Measurements from ENCODE around the gene OSBPL6. TPM values are rescaled to one million over a fixed set of nuclear protein-coding genes. Genes with fewer than 3 reads are reported as not detected.
"Not testable (repeated sequence)": the region's sequence is repeated elsewhere in the genome, so short reads cannot be mapped to it uniquely, and the experiment has no call there.

The OSBPL6 gene
- 1 to 10 TPM in 1 of 2 experiments, under 1 TPM in 1; 0.73 to 2.9 TPM for total RNA-seq

GRCh38 chr2:178193823-178194599 lies at the start of gene OSBPL6:
TSS of gene OSBPL6 (plus strand) at chr2:178194512. CDS start at chr2:178306185, 111,673 bp downstream.
- Mint-ChIP-seq H3K27ac (no peak within 1 kb of the TSS), H3K9me3 (ENCODE audit: low read depth) (no peaks in the 10 kb centered on the region), H3K4me1 (peaks cover 19% of the 10 kb centered on the region), H3K27me3 (peaks cover 62% of the 10 kb centered on the region), H3K4me3 (peak within 1 kb of the TSS; percentile 66), H3K36me3 (no peaks in the 10 kb centered on the region)
- DNase-seq = peak; percentile 75
- peak; percentile 94 for ATAC-seq
- CTCF ChIA-PET = interaction anchor here (1.4 to 2.3 kb wide), 2 partner anchors 14 to 81 kb away, joined by 4 to 10 read pairs; partner anchors contain the start of gene RBM45

- Mint-ChIP-seq H3K4me3 (no peak overlapping the region), H3K4me1 (no peaks in the 10 kb centered on the region), H3K9me3 (ENCODE audit: low read depth) (no peaks in the 10 kb centered on the region), H3K36me3 (no peaks in the 10 kb centered on the region), H3K27ac (no peak overlapping the region), H3K27me3 (peaks cover 9% of the 10 kb centered on the region)
- CTCF ChIA-PET = interaction anchor here (1.4 to 1.6 kb wide), 2 partner anchors 32 to 40 kb away, joined by 3 to 4 read pairs; partner anchors contain the start of gene RBM45
- DNase-seq (no peak), ATAC-seq (no peak)
Measured at GRCh38 chr2:178152033-178152432, 42.3 kb upstream of the OSBPL6 start.

- Mint-ChIP-seq H3K4me1 (no peaks in the 10 kb centered on the region), H3K36me3 (no peaks in the 10 kb centered on the region), H3K4me3 (no peak overlapping the region), H3K27ac (no peak overlapping the region), H3K9me3 (ENCODE audit: low read depth) (no peaks in the 10 kb centered on the region), H3K27me3 (peaks cover 9% of the 10 kb centered on the region)
- no peak for ATAC-seq
- CTCF ChIA-PET = interaction anchor here (1.4 to 1.6 kb wide), 2 partner anchors 31 to 41 kb away, joined by 3 to 4 read pairs; partner anchors contain the start of gene RBM45
- no peak for DNase-seq
Measured at GRCh38 chr2:178152542-178152941, 41.8 kb upstream of the OSBPL6 start.

- CTCF ChIA-PET = interaction anchor here (1.4 to 1.6 kb wide), 2 partner anchors 31 to 41 kb away, joined by 3 to 4 read pairs; partner anchors contain the start of gene RBM45
- no peaks in the 10 kb centered on the region for H3K36me3 Mint-ChIP-seq
- ATAC-seq (no peak), DNase-seq (no peak)
- no peak overlapping the region for H3K27ac Mint-ChIP-seq
- peaks cover 6% of the 10 kb centered on the region for H3K27me3 Mint-ChIP-seq
- no peaks in the 10 kb centered on the region for H3K4me1 Mint-ChIP-seq
- no peaks in the 10 kb centered on the region for H3K9me3 Mint-ChIP-seq (ENCODE audit: low read depth)
- H3K4me3 Mint-ChIP-seq = no peak overlapping the region
Measured at GRCh38 chr2:178152977-178153376, 41.3 kb upstream of the OSBPL6 start.

- CTCF ChIA-PET; H3K4me3 Mint-ChIP-seq; H3K27ac Mint-ChIP-seq; H3K4me1 Mint-ChIP-seq; H3K9me3 Mint-ChIP-seq (ENCODE audit: low read depth); H3K36me3 Mint-ChIP-seq; ATAC-seq; DNase-seq: not testable (repeated sequence)
- H3K27me3 Mint-ChIP-seq = peaks cover 14% of the 10 kb centered on the region
Measured at GRCh38 chr2:178153878-178154277, 40.4 kb upstream of the OSBPL6 start.

GRCh38 chr2:178155524-178155923 lies 38.8 kb upstream of the OSBPL6 start:
- Mint-ChIP-seq H3K36me3 (no peaks in the 10 kb centered on the region), H3K27me3 (peaks cover 21% of the 10 kb centered on the region), H3K27ac (no peak overlapping the region), H3K9me3 (ENCODE audit: low read depth) (no peaks in the 10 kb centered on the region), H3K4me3 (no peak overlapping the region), H3K4me1 (no peaks in the 10 kb centered on the region)
- DNase-seq (no peak), ATAC-seq (no peak)
- CTCF ChIA-PET = no interaction called here

- H3K4me1 Mint-ChIP-seq = no peaks in the 10 kb centered on the region
- ATAC-seq (no peak), DNase-seq (no peak)
- H3K36me3 Mint-ChIP-seq = no peaks in the 10 kb centered on the region
- H3K9me3 Mint-ChIP-seq (ENCODE audit: low read depth) = no peaks in the 10 kb centered on the region
- no peak overlapping the region for H3K27ac Mint-ChIP-seq
- peaks cover 28% of the 10 kb centered on the region for H3K27me3 Mint-ChIP-seq
- H3K4me3 Mint-ChIP-seq = no peak overlapping the region
- CTCF ChIA-PET = no interaction called here
Measured at GRCh38 chr2:178157574-178157973, 36.7 kb upstream of the OSBPL6 start.

GRCh38 chr2:178159966-178160365 lies 34.3 kb upstream of the OSBPL6 start:
- Mint-ChIP-seq H3K27me3 (peaks cover 31% of the 10 kb centered on the region), H3K36me3 (no peaks in the 10 kb centered on the region), H3K27ac (no peak overlapping the region), H3K4me1 (no peaks in the 10 kb centered on the region), H3K9me3 (ENCODE audit: low read depth) (no peaks in the 10 kb centered on the region), H3K4me3 (no peak overlapping the region)
- CTCF ChIA-PET = no interaction called here
- DNase-seq (no peak), ATAC-seq (no peak)

- Mint-ChIP-seq H3K27ac (no peak overlapping the region), H3K4me3 (no peak overlapping the region), H3K4me1 (no peaks in the 10 kb centered on the region), H3K9me3 (ENCODE audit: low read depth) (no peaks in the 10 kb centered on the region), H3K27me3 (peaks cover 30% of the 10 kb centered on the region), H3K36me3 (no peaks in the 10 kb centered on the region)
- DNase-seq (no peak), ATAC-seq (no peak)
- CTCF ChIA-PET = no interaction called here
Measured at GRCh38 chr2:178160601-178161000, 33.7 kb upstream of the OSBPL6 start.

- H3K4me1 Mint-ChIP-seq = no peaks in the 10 kb centered on the region
- DNase-seq (no peak), ATAC-seq (no peak)
- no peaks in the 10 kb centered on the region for H3K9me3 Mint-ChIP-seq (ENCODE audit: low read depth)
- peaks cover 28% of the 10 kb centered on the region for H3K27me3 Mint-ChIP-seq
- no peak overlapping the region for H3K4me3 Mint-ChIP-seq
- no peaks in the 10 kb centered on the region for H3K36me3 Mint-ChIP-seq
- no peak overlapping the region for H3K27ac Mint-ChIP-seq
- CTCF ChIA-PET = no interaction called here
Measured at GRCh38 chr2:178163395-178163794, 30.9 kb upstream of the OSBPL6 start.

GRCh38 chr2:178163911-178164310 lies 30.4 kb upstream of the OSBPL6 start:
- Mint-ChIP-seq H3K27ac (no peak overlapping the region), H3K27me3 (peaks cover 24% of the 10 kb centered on the region), H3K36me3 (no peaks in the 10 kb centered on the region), H3K4me1 (no peaks in the 10 kb centered on the region), H3K9me3 (ENCODE audit: low read depth) (no peaks in the 10 kb centered on the region), H3K4me3 (no peak overlapping the region)
- CTCF ChIA-PET = no interaction called here
- no peak for DNase-seq
- no peak for ATAC-seq

GRCh38 chr2:178173657-178174056 lies 20.7 kb upstream of the OSBPL6 start:
- Mint-ChIP-seq H3K4me1 (no peaks in the 10 kb centered on the region), H3K27me3 (peaks cover 29% of the 10 kb centered on the region), H3K36me3 (no peaks in the 10 kb centered on the region), H3K4me3 (no peak overlapping the region), H3K27ac (no peak overlapping the region), H3K9me3 (ENCODE audit: low read depth) (no peaks in the 10 kb centered on the region)
- CTCF ChIA-PET = no interaction called here
- DNase-seq (no peak), ATAC-seq (no peak)

GRCh38 chr2:178177066-178177679 lies 17.1 kb upstream of the OSBPL6 start:
- H3K27me3 Mint-ChIP-seq = peaks cover 23% of the 10 kb centered on the region
- H3K9me3 Mint-ChIP-seq (ENCODE audit: low read depth) = no peaks in the 10 kb centered on the region
- DNase-seq (no peak), ATAC-seq (no peak)
- H3K27ac Mint-ChIP-seq = no peak overlapping the region
- H3K4me1 Mint-ChIP-seq = no peaks in the 10 kb centered on the region
- no peaks in the 10 kb centered on the region for H3K36me3 Mint-ChIP-seq
- no peak overlapping the region for H3K4me3 Mint-ChIP-seq
- CTCF ChIA-PET = no interaction called here

GRCh38 chr2:178180648-178181047 lies 13.7 kb upstream of the OSBPL6 start:
- H3K4me3 Mint-ChIP-seq; H3K36me3 Mint-ChIP-seq; ATAC-seq; H3K4me1 Mint-ChIP-seq; H3K27ac Mint-ChIP-seq; CTCF ChIA-PET; H3K9me3 Mint-ChIP-seq (ENCODE audit: low read depth); DNase-seq: not testable (repeated sequence)
- peaks cover 24% of the 10 kb centered on the region for H3K27me3 Mint-ChIP-seq
